CD8-positive, alpha-beta memory T cell (primary cell): ENCODE measurements around the gene KCNQ2. TPM values are rescaled to one million over a fixed set of nuclear protein-coding genes. Genes with fewer than 3 reads are reported as not detected.

Experiments used
- CTCF ChIA-PET: fragments of 350-600 bp; sonication (Branson Sonifier 250); formaldehyde crosslinking; loops from one replicate; lab custom pipeline; 2021; ENCODE audit warnings: antibody characterized with exemption; lab: Charles Lee
- POLR2A ChIA-PET: fragments of 350-600 bp; sonication (Branson Sonifier 250); formaldehyde crosslinking; loops from one replicate; lab custom pipeline; 2021; ENCODE audit warnings: antibody characterized with exemption; lab: Charles Lee
- DNase-seq, 5 donors: peaks; one replicate each; pipeline versions ENCODE4 v3.0.0 to v3.0.0-alpha.2; 2020 to 2022; ENCODE audit warnings: mixed read lengths in 1 of 5
- H3K27ac ChIP-seq: one replicate; pipeline ENCODE4 v1.7.0; 2013; ENCODE audit warnings: low read depth, mild to moderate bottlenecking, low read length, moderate library complexity
- H3K27me3 ChIP-seq: 2 replicates; pipeline ENCODE4 v1.7.0; 2013; ENCODE audit warnings: low read length, mild to moderate bottlenecking; ENCODE audit not compliant: insufficient read depth, poor library complexity, severe bottlenecking
- H3K36me3 ChIP-seq: 2 replicates; pipeline ENCODE4 v1.7.0; 2013; ENCODE audit warnings: mild to moderate bottlenecking, low read length, moderate library complexity; ENCODE audit not compliant: insufficient read depth
- H3K4me1 ChIP-seq: 2 replicates; pipeline ENCODE4 v1.7.0; 2013; ENCODE audit warnings: mild to moderate bottlenecking, low read length, moderate library complexity; ENCODE audit not compliant: insufficient read depth
- H3K4me3 ChIP-seq: 2 replicates; pipeline ENCODE4 v1.7.0; 2013; ENCODE audit warnings: mild to moderate bottlenecking, low read length
- H3K9me3 ChIP-seq: 2 replicates; pipeline ENCODE4 v1.7.0; 2013; ENCODE audit warnings: mild to moderate bottlenecking, low read length
- H3K27ac Mint-ChIP-seq, 8 donors: one replicate each; pipeline ENCODE4 v1.8.0; 2020 to 2021; ENCODE audit warnings: mixed read lengths in 8 of 8, mild to moderate bottlenecking in 6 of 8, inconsistent platforms in 3 of 8, moderate library complexity in 3 of 8
- H3K27me3 Mint-ChIP-seq, 2 donors: one replicate each; pipeline ENCODE4 v1.8.0; 2020 to 2021; ENCODE audit warnings: mixed read lengths in 2 of 2, mild to moderate bottlenecking in 1 of 2, moderate library complexity in 1 of 2
- H3K36me3 Mint-ChIP-seq, 3 donors: one replicate each; pipeline ENCODE4 v1.8.0; 2020 to 2021; ENCODE audit warnings: mixed read lengths in 3 of 3, inconsistent platforms in 1 of 3, mild to moderate bottlenecking in 1 of 3
- H3K4me1 Mint-ChIP-seq, 3 donors: one replicate each; pipeline ENCODE4 v1.8.0; 2020 to 2021; ENCODE audit warnings: mixed read lengths in 3 of 3, inconsistent platforms in 1 of 3, mild to moderate bottlenecking in 1 of 3
- H3K4me3 Mint-ChIP-seq, 7 donors: one replicate each; pipeline ENCODE4 v1.8.0; 2020 to 2021; ENCODE audit warnings: mixed read lengths in 7 of 7, mild to moderate bottlenecking in 6 of 7, moderate library complexity in 4 of 7, inconsistent platforms in 2 of 7
- H3K9me3 Mint-ChIP-seq, 5 donors: one replicate each; pipeline ENCODE4 v1.8.0; 2020 to 2022; ENCODE audit warnings: mixed read lengths in 5 of 5, mild to moderate bottlenecking in 3 of 5, moderate library complexity in 2 of 5, inconsistent platforms in 1 of 5
- polyA plus RNA-seq: library from polyadenylated mRNA; unstranded; fragments of 300-500 nt; fragmentation: Illumina TruSeq; gene quantifications from one replicate; pipeline ENCODE4 v1.2.3, GENCODE V29; 2021
- total RNA-seq, 2 experiments: library from RNA; stranded (reverse); gene quantifications; one replicate each; pipeline ENCODE4 v1.2.3, GENCODE V29; 2021

KCNQ2 gene
- total and polyA plus RNA-seq, 3 experiments from 2014 or later: not detected

DNA sequence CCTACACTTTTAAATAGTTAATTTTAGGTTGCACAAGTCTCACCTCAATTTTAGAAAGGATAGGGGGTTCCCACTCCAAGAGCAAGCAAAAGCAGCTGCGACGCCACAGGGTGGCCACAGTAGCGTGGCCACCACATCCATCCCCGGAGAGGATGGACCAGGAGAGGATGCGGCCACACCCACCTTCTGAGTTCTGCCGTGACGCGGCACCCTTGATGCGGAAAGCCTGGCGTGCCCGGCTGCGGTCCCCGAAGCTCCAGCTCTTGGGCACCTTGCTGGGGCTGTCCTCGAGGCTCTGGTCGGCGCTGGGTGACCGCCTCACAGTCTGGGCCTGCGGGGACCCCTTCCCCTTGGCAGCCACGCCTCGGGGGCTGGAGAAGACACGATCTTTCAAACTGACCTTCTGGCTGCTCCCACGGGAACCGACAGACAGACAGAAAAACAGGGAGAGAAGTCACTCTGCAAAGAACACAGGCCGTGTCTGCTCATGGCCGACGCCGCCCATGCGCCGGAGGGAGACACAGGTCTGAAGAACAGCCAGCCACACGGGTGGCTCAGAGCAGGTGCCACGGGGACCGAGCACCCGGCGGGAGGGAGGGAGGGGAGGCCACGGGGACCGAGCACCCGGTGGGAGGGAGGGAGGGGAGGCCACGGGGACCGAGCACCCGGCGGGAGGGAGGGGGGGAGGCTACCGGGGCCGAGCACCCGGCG is 57.6 kb downstream of the KCNQ2 start:
- Histone ChIP-seq H3K9me3 (no peaks in the 10 kb centered on the region), H3K4me3 (no peak overlapping the region), H3K36me3 (no peaks in the 10 kb centered on the region), H3K27me3 (no peaks in the 10 kb centered on the region), H3K27ac (no peak overlapping the region), H3K4me1 (no peaks in the 10 kb centered on the region)
- H3K4me3 Mint-ChIP-seq: no peak overlapping the region
- H3K4me1 Mint-ChIP-seq: no peaks in the 10 kb centered on the region
- peaks cover 5 to 14% of the 10 kb centered on the region in 2 donors for H3K27me3 Mint-ChIP-seq
- no peaks in the 10 kb centered on the region for H3K9me3 Mint-ChIP-seq
- no peaks in the 10 kb centered on the region for H3K36me3 Mint-ChIP-seq
- H3K27ac Mint-ChIP-seq: peak overlapping the region in 1 of 8 donors; percentile 54
- POLR2A ChIA-PET: no interaction called here
- no peak for DNase-seq
- CTCF ChIA-PET: no interaction called here

DNA sequence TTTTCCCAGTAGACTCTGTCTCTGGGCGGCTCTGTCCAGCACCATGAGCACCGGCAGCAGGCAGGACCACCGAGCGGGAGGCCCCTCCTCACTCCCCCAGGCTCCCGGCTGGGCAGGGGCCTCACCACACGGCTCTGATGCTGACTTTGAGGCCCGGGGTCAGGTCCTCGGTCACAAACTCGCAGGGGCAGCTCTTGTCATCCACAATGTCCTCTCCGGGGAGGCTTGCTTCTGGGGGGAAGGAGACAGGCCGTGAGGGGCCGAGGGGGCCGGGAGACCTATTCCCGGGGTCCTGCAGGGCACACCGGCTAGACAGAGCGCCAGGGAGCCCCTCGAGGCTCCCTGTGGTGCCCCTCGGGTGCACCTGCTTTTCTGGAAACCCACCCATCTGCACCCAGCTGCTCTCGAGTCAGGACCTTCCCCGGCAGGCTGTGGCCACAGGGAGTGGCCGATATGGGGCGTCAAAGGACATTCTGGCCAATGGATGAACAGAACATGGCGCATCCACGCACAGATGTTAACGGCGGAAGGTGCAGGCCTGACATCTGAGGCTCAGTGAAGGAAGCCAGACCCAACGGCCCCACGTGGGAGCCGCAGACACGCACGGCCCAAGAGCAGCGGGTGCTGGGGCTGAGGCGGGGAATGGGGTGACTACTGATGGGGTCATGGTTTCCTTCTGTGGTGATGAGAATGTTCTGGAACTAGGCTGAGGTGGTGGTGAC is 58.3 kb downstream of the KCNQ2 start:
- H3K4me3 ChIP-seq: no peak overlapping the region
- ChIA-PET POLR2A (no interaction called here), CTCF (no interaction called here)
- Mint-ChIP-seq H3K9me3 (no peaks in the 10 kb centered on the region), H3K4me1 (peaks cover 0 to 2% (median 0%) of the 10 kb centered on the region in 3 donors), H3K4me3 (no peak overlapping the region), H3K27ac (no peak overlapping the region), H3K27me3 (peaks cover 5 to 10% of the 10 kb centered on the region in 2 donors), H3K36me3 (no peaks in the 10 kb centered on the region)
- DNase-seq: no peak
- no peaks in the 10 kb centered on the region for H3K4me1 ChIP-seq
- H3K27ac ChIP-seq: no peak overlapping the region
- H3K36me3 ChIP-seq: no peaks in the 10 kb centered on the region
- H3K9me3 ChIP-seq: no peaks in the 10 kb centered on the region
- H3K27me3 ChIP-seq: no peaks in the 10 kb centered on the region

DNA sequence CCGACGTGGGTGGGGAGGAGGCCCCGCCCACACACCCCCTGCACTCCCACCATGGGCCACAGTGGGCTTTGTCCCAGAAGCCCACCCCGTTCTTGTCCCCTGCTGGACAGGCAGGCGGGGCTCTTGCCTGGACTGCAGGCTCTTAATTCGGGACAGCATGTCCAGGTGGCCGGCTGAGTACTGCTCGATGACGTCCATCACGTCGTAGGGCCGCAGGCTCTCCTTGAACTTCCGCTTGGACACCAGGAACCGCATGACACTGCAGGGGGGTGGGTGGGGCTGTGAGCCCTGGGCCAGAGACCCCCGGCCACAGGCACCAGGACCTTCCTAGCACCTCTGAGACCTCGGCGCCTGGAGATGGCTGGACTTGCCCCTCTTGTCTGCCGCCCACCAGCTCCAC is 59.1 kb downstream of the KCNQ2 start:
- no peak overlapping the region for H3K27ac ChIP-seq
- Mint-ChIP-seq H3K9me3 (no peaks in the 10 kb centered on the region), H3K27ac (no peak overlapping the region), H3K36me3 (no peaks in the 10 kb centered on the region), H3K27me3 (peaks cover 5 to 10% of the 10 kb centered on the region in 2 donors), H3K4me3 (no peak overlapping the region), H3K4me1 (peaks cover 0 to 4% (median 2%) of the 10 kb centered on the region in 3 donors)
- DNase-seq: no peak
- no peaks in the 10 kb centered on the region for H3K36me3 ChIP-seq
- H3K4me3 ChIP-seq: no peak overlapping the region
- H3K9me3 ChIP-seq: no peaks in the 10 kb centered on the region
- no peaks in the 10 kb centered on the region for H3K27me3 ChIP-seq
- no peaks in the 10 kb centered on the region for H3K4me1 ChIP-seq
- POLR2A ChIA-PET: no interaction called here
- CTCF ChIA-PET: no interaction called here

DNA sequence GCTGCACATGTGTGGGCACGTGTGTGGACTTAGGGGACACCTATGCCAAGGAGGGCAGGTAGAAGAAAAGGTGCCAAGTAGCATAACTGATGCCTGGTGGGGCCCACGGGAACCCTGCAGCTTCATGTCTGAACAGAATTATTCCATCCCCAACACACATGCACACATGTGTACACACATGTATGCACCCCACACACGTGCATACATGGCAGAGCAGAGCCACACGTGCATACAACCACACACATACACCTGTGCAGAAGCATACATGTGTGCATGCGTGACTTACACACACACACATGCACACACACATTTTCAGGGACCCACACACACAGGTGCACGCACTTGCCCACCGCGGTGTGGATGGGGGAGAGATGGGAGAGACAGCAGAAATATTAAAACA is 59.6 kb downstream of the KCNQ2 start:
- ChIA-PET CTCF (no interaction called here), POLR2A (no interaction called here)
- H3K36me3 ChIP-seq: no peaks in the 10 kb centered on the region
- no peaks in the 10 kb centered on the region for H3K27me3 ChIP-seq
- no peak overlapping the region for H3K27ac ChIP-seq
- Mint-ChIP-seq H3K36me3 (no peaks in the 10 kb centered on the region), H3K9me3 (no peaks in the 10 kb centered on the region), H3K4me1 (peaks cover 0 to 4% (median 2%) of the 10 kb centered on the region in 3 donors), H3K4me3 (no peak overlapping the region), H3K27me3 (peaks cover 5 to 10% of the 10 kb centered on the region in 2 donors), H3K27ac (no peak overlapping the region)
- DNase-seq: no peak
- no peak overlapping the region for H3K4me3 ChIP-seq
- no peaks in the 10 kb centered on the region for H3K9me3 ChIP-seq
- no peaks in the 10 kb centered on the region for H3K4me1 ChIP-seq

DNA sequence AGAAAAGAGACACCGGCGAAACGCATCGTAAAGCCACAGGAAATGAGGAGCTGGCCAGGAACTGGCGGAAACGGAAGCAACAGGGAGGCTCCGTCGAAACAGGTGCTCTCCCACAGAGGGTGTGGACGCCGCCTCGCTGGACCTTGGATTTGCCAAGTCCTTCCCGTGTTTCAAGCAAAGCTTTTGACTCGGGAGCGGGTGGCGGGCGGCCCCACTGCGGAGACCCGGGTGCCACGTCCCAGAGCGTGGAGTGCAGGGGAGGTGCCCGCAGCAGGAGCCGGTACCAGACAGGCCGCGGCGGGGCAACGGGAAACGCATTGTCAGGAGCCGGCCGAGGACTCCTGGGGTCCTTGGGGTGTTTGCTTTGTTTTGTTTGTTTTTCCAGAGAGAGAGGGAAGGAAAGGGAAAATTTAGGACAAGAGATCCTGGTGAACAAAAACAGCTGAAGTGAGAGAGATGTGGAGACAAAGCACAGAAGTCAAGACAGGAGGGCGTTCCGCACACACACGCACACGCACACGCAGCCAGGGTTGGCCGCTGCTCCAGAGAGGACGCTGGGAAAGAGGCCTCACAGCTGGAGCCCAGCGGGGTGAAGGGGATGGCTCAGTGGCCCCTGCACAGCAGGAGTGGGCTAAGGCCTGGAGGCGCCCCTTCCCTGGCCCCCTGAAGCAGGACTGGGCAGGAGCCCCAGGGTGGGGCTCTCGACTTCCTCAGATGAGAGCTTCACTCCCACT is 60.4 kb downstream of the KCNQ2 start:
- H3K4me1 ChIP-seq: no peaks in the 10 kb centered on the region
- no peak overlapping the region for H3K27ac Mint-ChIP-seq
- H3K4me1 Mint-ChIP-seq: peaks cover 0 to 4% (median 2%) of the 10 kb centered on the region in 3 donors
- ChIA-PET CTCF (no interaction called here), POLR2A (no interaction called here)
- H3K36me3 Mint-ChIP-seq: no peaks in the 10 kb centered on the region
- no peak for DNase-seq
- H3K27ac ChIP-seq: no peak overlapping the region
- H3K4me3 ChIP-seq: no peak overlapping the region
- no peak overlapping the region for H3K4me3 Mint-ChIP-seq
- H3K9me3 Mint-ChIP-seq: no peaks in the 10 kb centered on the region
- no peaks in the 10 kb centered on the region for H3K9me3 ChIP-seq
- H3K27me3 ChIP-seq: no peaks in the 10 kb centered on the region
- H3K36me3 ChIP-seq: no peaks in the 10 kb centered on the region
- peaks cover 5 to 7% of the 10 kb centered on the region in 2 donors for H3K27me3 Mint-ChIP-seq

DNA sequence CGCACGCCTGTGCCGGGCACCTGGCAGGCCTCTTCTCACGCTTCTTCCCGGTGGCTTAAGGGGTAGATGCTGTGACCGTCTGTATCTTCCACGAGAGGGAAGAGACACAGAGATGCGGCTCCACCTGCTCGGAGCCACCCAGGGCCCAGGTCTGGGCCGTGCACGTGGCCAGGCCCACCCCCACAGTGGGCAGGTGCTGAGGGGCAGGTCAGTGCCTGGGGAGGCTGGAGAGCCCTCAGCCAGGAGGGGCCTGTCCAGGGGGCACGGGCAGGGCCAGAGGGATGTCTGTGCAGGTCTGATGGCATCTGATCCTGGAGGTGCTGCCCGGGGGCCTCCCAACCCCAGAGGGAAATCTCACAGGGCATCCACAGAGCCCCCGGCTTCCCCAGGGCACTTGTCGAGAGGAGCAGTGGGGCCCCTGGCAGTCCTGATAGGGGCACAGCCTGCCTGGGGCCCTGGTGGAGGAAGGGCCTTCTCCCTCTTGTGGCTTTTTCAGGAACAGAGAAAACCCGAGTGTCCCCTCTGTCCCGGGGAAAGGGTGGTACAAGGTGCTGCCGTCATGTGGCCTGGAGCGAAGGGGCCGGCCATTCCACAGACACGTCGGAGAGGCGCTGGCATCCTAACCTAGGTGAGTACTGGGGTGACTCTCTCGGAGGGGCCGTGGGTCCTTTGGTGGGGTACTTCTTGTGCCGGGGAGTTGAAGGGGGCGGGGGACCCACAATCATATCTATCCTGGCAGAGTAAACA is 61.1 kb downstream of the KCNQ2 start:
- no peaks in the 10 kb centered on the region for H3K4me1 ChIP-seq
- H3K27me3 ChIP-seq: no peaks in the 10 kb centered on the region
- H3K4me3 ChIP-seq: no peak overlapping the region
- H3K4me3 Mint-ChIP-seq: no peak overlapping the region
- POLR2A ChIA-PET: no interaction called here
- no peaks in the 10 kb centered on the region for H3K9me3 ChIP-seq
- peaks cover 4 to 5% of the 10 kb centered on the region in 2 donors for H3K27me3 Mint-ChIP-seq
- DNase-seq: no peak
- no peak overlapping the region for H3K27ac Mint-ChIP-seq
- no peaks in the 10 kb centered on the region for H3K36me3 Mint-ChIP-seq
- no peak overlapping the region for H3K27ac ChIP-seq
- no peaks in the 10 kb centered on the region for H3K36me3 ChIP-seq
- peaks cover 0 to 4% (median 2%) of the 10 kb centered on the region in 3 donors for H3K4me1 Mint-ChIP-seq
- CTCF ChIA-PET: no interaction called here
- no peaks in the 10 kb centered on the region for H3K9me3 Mint-ChIP-seq

DNA sequence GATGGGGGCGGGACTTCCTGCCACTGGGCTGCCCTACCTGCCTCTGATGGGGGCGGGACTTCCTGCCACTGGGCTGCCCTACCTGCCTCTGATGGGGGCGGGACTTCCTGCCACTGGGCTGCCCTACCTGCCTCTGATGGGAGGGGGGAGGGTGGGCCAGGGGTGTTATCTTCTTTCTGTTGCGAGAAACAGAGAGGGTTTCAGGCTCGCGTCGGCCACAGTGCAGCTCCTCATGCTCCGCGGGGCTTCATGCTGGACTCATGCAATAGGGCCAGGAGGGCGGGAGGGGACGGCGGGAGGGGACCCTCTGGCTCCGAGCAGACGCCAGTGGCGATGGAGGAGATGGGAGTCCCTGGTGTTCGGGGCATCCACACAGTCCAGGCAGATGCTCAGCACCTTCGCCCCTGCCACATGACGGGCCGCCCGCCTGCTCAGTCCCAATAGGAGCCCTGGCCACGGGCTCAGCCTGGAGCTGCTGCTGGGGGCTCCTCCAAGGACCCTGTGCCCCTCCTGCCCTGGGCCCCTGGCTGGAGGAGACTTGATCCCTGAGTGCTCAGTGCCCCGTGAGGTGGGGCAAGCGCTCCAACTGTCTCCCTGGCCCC is 62.5 kb downstream of the KCNQ2 start:
- H3K4me3 Mint-ChIP-seq: no peak overlapping the region
- H3K4me1 ChIP-seq: no peaks in the 10 kb centered on the region
- H3K36me3 Mint-ChIP-seq: no peaks in the 10 kb centered on the region
- peaks cover 4 to 5% of the 10 kb centered on the region in 2 donors for H3K27me3 Mint-ChIP-seq
- no peaks in the 10 kb centered on the region for H3K9me3 Mint-ChIP-seq
- CTCF ChIA-PET: no interaction called here
- peaks cover 0 to 4% (median 2%) of the 10 kb centered on the region in 3 donors for H3K4me1 Mint-ChIP-seq
- POLR2A ChIA-PET: no interaction called here
- no peak for DNase-seq
- H3K4me3 ChIP-seq: no peak overlapping the region
- no peaks in the 10 kb centered on the region for H3K36me3 ChIP-seq
- H3K27me3 ChIP-seq: no peaks in the 10 kb centered on the region
- H3K27ac ChIP-seq: no peak overlapping the region
- H3K9me3 ChIP-seq: no peaks in the 10 kb centered on the region
- no peak overlapping the region for H3K27ac Mint-ChIP-seq
